H1 (cell line): ENCODE results near the gene RAVER2.

Experiments used
- CEBPB ChIP-seq: IDR thresholded peaks from 2 replicates; pipeline ENCODE4 v1.6.1; 2012; ENCODE audit warnings: low read depth, low read length
- CTCF ChIP-seq, 3 experiments: IDR thresholded peaks; 1 replicate in 2 of 3; 2 replicates in 1 of 3; pipeline versions ENCODE4 v1.5.1 to v1.6.1; 2011; ENCODE audit warnings: low read length in 3 of 3, mild to moderate bottlenecking in 3 of 3, inconsistent platforms in 2 of 3, low read depth in 1 of 3, moderate library complexity in 1 of 3; ENCODE audit not compliant: insufficient read depth in 1 of 3; ENCODE audit errors: control extremely low read depth in 1 of 3

GRCh38 chr1:64712049-64712448, 32.8 kb upstream of the RAVER2 start:
- TF ChIP-seq CTCF (IDR thresholded peaks at IDR 0.05; ENCODE audit: control extremely low read depth in 1 of 3, insufficient read depth in 1 of 3, low read depth in 1 of 3, low read length in 3 of 3) (no peak), CEBPB (no peak)
